GM12872 (cell line): Measurements from ENCODE around the gene TRPV2.

Experiments
- TF ChIP-seq, protein P1 (sequence below): IDR thresholded peaks from 3 replicates; pipeline ENCODE4 v1.5.1; 2011; ENCODE audit warnings: low read depth, mild to moderate bottlenecking, low read length, moderate library complexity; ENCODE audit not compliant: insufficient read depth

Gene TRPV2, protein sequence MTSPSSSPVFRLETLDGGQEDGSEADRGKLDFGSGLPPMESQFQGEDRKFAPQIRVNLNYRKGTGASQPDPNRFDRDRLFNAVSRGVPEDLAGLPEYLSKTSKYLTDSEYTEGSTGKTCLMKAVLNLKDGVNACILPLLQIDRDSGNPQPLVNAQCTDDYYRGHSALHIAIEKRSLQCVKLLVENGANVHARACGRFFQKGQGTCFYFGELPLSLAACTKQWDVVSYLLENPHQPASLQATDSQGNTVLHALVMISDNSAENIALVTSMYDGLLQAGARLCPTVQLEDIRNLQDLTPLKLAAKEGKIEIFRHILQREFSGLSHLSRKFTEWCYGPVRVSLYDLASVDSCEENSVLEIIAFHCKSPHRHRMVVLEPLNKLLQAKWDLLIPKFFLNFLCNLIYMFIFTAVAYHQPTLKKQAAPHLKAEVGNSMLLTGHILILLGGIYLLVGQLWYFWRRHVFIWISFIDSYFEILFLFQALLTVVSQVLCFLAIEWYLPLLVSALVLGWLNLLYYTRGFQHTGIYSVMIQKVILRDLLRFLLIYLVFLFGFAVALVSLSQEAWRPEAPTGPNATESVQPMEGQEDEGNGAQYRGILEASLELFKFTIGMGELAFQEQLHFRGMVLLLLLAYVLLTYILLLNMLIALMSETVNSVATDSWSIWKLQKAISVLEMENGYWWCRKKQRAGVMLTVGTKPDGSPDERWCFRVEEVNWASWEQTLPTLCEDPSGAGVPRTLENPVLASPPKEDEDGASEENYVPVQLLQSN

DNA sequence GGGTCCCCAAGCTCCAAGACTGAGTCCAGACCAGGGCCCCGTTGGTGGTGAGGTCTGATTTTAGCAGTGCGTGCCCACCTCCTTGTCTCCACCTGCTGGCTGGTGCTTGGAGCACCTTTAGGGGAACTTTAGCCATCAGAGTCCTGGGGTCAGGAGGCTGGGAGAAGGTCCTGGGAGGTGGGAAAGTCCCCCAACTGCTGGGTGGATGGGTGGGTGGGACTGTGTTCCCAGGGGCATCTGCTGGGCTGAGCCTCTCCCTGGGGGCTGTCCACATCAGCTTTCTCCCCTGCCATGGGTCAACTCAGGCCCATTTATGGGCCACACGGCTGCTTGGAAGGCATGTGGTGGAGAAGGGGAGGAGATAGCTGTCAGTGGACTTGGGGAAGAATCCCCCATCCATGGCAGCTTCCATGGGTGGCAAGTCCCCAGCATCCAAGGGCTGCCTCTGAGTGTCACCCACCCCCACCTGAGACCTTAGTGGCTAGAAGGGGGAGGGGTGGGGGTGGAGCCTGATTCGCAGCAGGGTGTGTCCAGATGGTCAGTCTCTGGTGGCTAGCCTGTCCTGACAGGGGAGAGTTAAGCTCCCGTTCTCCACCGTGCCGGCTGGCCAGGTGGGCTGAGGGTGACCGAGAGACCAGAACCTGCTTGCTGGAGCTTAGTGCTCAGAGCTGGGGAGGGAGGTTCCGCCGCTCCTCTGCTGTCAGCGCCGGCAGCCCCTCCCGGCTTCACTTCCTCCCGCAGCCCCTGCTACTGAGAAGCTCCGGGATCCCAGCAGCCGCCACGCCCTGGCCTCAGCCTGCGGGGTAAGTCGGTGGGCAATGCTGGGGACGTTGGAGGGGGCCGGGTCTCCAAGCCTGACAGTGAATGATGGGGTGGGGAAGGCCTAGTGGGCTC is at the start of gene TRPV2:
Gene TRPV2, plus strand, starts transcription at position 541 of the 894 bp plus-strand sequence. CDS start 2,098 bp downstream, outside the sequence.
- TF ChIP-seq, protein P1, sequence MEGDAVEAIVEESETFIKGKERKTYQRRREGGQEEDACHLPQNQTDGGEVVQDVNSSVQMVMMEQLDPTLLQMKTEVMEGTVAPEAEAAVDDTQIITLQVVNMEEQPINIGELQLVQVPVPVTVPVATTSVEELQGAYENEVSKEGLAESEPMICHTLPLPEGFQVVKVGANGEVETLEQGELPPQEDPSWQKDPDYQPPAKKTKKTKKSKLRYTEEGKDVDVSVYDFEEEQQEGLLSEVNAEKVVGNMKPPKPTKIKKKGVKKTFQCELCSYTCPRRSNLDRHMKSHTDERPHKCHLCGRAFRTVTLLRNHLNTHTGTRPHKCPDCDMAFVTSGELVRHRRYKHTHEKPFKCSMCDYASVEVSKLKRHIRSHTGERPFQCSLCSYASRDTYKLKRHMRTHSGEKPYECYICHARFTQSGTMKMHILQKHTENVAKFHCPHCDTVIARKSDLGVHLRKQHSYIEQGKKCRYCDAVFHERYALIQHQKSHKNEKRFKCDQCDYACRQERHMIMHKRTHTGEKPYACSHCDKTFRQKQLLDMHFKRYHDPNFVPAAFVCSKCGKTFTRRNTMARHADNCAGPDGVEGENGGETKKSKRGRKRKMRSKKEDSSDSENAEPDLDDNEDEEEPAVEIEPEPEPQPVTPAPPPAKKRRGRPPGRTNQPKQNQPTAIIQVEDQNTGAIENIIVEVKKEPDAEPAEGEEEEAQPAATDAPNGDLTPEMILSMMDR: peak; percentile 90

DNA sequence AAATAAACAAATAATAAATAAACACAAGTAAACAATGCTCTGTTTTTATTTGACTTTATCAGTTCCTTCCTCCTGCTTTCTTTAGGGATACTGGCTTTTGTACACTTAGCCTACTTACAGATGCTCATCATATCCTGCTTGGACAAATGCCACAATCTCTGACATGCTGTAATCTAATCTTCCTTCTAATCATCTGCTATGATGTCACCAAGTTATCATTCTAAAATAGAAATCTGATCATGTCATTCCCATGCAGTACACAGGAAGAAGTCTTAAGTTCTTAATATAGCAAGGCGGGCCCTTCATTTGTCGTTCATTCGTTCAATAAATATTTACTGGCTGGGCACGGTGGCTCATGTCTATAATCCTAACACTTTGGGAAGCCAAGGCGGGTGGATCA is 43.6 kb upstream of the TRPV2 start:
- TF ChIP-seq, protein P1: no peak

DNA sequence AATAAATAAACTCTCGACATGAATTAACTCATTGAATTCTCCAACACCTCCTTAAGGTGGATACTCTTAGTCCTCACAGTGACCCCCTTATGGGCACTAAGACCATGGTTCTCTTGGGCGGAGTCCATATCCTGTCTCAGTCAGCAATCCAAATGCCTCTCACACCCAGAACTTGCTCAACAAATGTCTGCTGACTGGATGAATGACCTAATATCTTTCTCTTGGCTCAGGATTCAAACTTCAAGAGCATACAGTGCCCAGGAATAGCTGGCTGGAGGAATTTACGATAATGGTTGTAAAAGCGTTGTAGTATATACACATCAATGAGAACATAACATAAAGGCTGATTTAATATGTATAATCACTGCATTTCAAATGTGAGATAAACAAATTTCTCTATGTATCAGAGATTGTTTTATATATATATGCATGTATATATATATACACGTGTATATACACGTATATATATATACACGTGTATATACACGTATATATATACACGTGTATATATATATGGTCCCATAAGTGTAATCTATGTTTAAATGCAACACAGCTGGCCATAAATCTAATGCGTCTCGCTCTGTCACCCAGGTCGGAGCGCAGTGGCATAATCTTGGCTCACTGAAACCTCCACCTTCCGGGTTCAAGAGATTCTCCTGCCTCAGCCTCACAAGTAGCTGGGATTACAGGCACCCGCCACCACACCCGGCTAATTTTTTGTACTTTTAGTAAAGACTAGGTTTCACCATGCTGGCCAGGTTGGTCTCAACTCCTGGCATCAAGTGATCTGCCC is 41.0 kb upstream of the TRPV2 start:
- TF ChIP-seq, protein P1: no peak

DNA sequence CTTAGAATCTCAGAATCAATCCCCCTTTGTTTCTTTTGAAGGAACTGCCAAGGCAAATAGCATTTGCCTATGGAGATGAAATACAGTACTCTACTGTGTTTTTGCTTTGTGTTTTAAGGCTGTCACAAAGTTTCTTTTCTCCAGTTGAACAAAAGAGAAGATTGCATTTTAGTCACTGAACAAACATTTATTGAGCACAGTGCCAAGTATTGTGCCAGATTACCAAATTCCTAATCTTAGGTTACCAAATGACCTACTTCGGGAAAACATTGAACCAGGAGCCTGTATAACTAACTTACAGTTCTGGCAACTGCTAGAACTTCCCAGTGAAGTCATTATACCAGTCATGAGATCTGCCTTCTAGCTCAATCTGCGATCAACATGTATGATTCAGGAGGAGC is 37.4 kb upstream of the TRPV2 start:
- TF ChIP-seq, protein P1: no peak

DNA sequence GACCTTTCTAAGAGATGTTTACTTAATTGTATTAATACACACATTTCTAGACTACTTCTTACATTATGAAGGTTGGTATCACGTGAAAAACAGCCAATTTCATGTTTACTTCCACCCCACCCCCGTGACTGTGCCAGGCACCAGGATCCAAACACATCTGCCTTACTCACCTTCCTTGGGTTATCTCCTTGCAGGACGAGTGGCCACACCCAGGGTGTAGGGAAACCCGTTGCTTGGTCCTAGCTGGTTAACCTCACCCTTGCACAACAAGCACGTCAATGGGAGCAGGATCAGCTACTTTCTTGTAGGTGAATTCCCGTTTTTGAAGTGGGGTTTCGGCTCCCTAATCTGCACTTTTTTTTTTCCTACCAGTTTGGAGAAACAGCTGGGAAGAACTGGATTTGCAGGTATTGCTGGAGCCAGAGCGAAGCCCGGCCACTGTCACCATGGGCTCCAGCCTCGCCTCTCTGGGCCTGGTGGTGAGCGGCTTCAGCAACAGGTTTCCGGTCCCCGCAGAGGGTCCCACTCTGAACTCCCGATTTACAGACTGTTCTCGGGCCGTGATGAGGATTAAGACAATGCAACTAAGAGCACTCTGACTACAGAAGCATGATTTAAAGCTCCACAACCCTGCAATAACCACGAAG is 36.6 kb upstream of the TRPV2 start:
- TF ChIP-seq, protein P1: no peak

DNA sequence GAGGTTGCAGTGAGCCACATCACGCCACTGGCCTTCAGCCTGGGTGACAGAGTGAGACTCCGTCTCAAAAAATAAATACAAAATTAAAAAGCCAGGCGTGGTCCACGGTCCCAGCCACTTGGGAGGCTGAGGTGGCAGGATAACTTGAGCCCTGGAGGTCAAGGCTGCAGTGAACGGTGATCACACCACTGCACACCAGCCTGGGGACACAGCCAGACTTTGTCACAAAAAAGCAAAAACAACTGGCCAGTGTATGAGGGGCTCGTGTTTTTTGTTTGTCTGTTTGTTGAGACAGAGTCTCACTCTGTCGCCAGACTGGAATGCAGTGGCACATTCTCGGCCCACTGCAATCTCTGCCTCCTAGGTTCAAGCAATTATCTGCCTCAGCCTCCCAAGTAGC is 35.7 kb upstream of the TRPV2 start:
- TF ChIP-seq, protein P1: no peak
